Neural crest cell (in vitro differentiated cells): ENCODE measurements around the gene PKIB. TPM values are rescaled to one million over a fixed set of nuclear protein-coding genes. Genes with fewer than 3 reads are reported as not detected.
"Not testable (repeated sequence)": the region's sequence is repeated elsewhere in the genome, so short reads cannot be mapped to it uniquely, and the experiment has no call there.

Experiments
- DNase-seq: peaks from one replicate; pipeline ENCODE4 v3.0.0; 2021; ENCODE audit warnings: low read depth, mixed read lengths, low spot score
- H3K27ac Mint-ChIP-seq: one replicate; pipeline ENCODE4 v1.8.0; 2021; ENCODE audit warnings: mild to moderate bottlenecking, mixed read lengths; ENCODE audit not compliant: unreplicated experiment
- H3K27me3 Mint-ChIP-seq: 2 replicates; pipeline ENCODE4 v1.8.0; 2021; ENCODE audit warnings: low read depth, mild to moderate bottlenecking, mixed read lengths
- H3K36me3 Mint-ChIP-seq: 2 replicates; pipeline ENCODE4 v1.8.0; 2021; ENCODE audit warnings: low read depth, mild to moderate bottlenecking, mixed read lengths
- H3K4me1 Mint-ChIP-seq: 2 replicates; pipeline ENCODE4 v1.8.0; 2021; ENCODE audit warnings: mixed read lengths
- H3K4me3 Mint-ChIP-seq: one replicate; pipeline ENCODE4 v1.8.0; 2021; ENCODE audit warnings: mild to moderate bottlenecking, mixed read lengths
- H3K9me3 Mint-ChIP-seq: 2 replicates; pipeline ENCODE4 v1.8.0; 2021; ENCODE audit warnings: mixed read lengths
- CTCF ChIP-seq: fragments of 200-600 bp; sonication (generic); conservative IDR thresholded peaks from 2 replicates; pipeline ENCODE4 v1.5.0; 2021; ENCODE audit warnings: antibody characterized with exemption, mild to moderate bottlenecking
- total RNA-seq: library from RNA; stranded (reverse); gene quantifications from 2 replicates; pipeline ENCODE4 v1.2.1, GENCODE V29; 2021

PKIB gene
- total RNA-seq, 1 donor from 2014 or later: 86.4 TPM

GRCh38 chr6:122578961-122579360, 31.2 kb upstream of the PKIB start:
- H3K9me3 Mint-ChIP-seq: peaks cover 18% of the 10 kb centered on the region
- no peaks in the 10 kb centered on the region for H3K27me3 Mint-ChIP-seq
- H3K4me3 Mint-ChIP-seq: no peak overlapping the region
- H3K27ac Mint-ChIP-seq: no peak overlapping the region
- no peak for DNase-seq
- no peaks in the 10 kb centered on the region for H3K4me1 Mint-ChIP-seq
- TF ChIP-seq CTCF: no peak
- peaks cover 51% of the 10 kb centered on the region for H3K36me3 Mint-ChIP-seq

GRCh38 chr6:122580737-122581136, 29.5 kb upstream of the PKIB start:
- peak; percentile 33 for TF ChIP-seq CTCF
- no peak for DNase-seq
- Mint-ChIP-seq H3K27ac (no peak overlapping the region), H3K9me3 (peaks cover 9% of the 10 kb centered on the region), H3K36me3 (peaks cover 45% of the 10 kb centered on the region), H3K27me3 (no peaks in the 10 kb centered on the region), H3K4me3 (no peak overlapping the region), H3K4me1 (no peaks in the 10 kb centered on the region)

GRCh38 chr6:122589115-122589514, 21.1 kb upstream of the PKIB start:
- no peak for DNase-seq
- Mint-ChIP-seq H3K27ac (no peak overlapping the region), H3K9me3 (peaks cover 6% of the 10 kb centered on the region), H3K4me3 (no peak overlapping the region), H3K4me1 (no peaks in the 10 kb centered on the region), H3K27me3 (no peaks in the 10 kb centered on the region), H3K36me3 (peaks cover 43% of the 10 kb centered on the region)
- TF ChIP-seq CTCF: no peak

GRCh38 chr6:122598295-122598694, 11.9 kb upstream of the PKIB start:
- not testable (repeated sequence) for H3K27me3 Mint-ChIP-seq, DNase-seq, H3K4me1 Mint-ChIP-seq, H3K27ac Mint-ChIP-seq, H3K4me3 Mint-ChIP-seq
- Mint-ChIP-seq H3K36me3 (peaks cover 78% of the 10 kb centered on the region), H3K9me3 (peaks cover 26% of the 10 kb centered on the region)

GRCh38 chr6:122604676-122605075, 5.5 kb upstream of the PKIB start:
- no peak for DNase-seq
- H3K4me1 Mint-ChIP-seq: peaks cover 34% of the 10 kb centered on the region
- peaks cover 16% of the 10 kb centered on the region for H3K9me3 Mint-ChIP-seq
- no peak for TF ChIP-seq CTCF
- H3K27me3 Mint-ChIP-seq: peaks cover 2% of the 10 kb centered on the region
- H3K36me3 Mint-ChIP-seq: peaks cover 56% of the 10 kb centered on the region
- peak overlapping the region; percentile 27 for H3K4me3 Mint-ChIP-seq
- peak overlapping the region; percentile 94 for H3K27ac Mint-ChIP-seq

GRCh38 chr6:122610690-122611455, 668 bp downstream of the PKIB start:
- no peak for TF ChIP-seq CTCF
- Mint-ChIP-seq H3K9me3 (peaks cover 13% of the 10 kb centered on the region), H3K27ac (no peak overlapping the region), H3K36me3 (peaks cover 37% of the 10 kb centered on the region), H3K4me1 (peaks cover 6% of the 10 kb centered on the region), H3K4me3 (peak overlapping the region; percentile 81), H3K27me3 (peaks cover 22% of the 10 kb centered on the region)
- DNase-seq: peak; percentile 5
